ENCODE measurements around the gene SLC18A3. TPM values are rescaled to one million over a fixed set of nuclear protein-coding genes. Genes with fewer than 3 reads are reported as not detected.
A peak's percentile ranks its signal among the peaks of the same experiment; 100 is the strongest.

SLC18A3 gene
- total RNA-seq, 1 experiment from 2014 or later: 0.30 TPM

DNA sequence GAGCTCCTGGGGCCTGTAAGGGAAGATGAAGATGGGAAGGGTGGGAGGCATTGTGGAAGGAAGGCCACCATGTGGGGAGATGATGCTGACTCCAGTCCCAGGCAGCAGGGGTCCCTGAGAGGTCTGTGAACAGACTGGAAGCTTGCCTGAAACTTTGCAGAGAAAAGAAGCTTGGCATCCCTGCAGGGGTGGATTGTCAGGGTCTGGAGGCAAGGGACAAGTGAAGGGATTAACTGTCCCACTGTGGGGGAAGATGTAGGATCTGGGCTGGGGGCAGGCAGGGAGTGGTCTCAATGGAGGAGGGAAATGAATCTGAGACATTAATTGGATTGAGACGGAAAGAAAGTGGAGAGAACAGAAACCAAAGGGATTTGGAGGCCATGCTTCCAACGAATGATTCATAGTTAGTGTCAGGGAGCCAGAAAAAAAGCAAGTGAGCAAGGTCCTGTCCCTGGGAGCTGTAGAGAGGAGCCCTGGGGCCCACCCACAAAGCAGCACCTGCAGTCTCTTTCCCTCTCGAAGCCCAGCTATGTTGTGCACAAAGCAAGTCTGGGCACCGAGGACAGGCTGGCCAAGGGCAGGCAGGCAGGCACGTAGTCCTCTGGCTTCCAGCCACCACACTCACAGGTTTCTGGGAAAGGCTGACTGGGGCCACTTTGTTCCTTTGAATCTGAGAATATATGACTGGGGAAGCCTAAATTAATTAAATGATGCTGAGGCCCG lies 4.7 kb upstream of the SLC18A3 start:
- H3K9me3 ChIP-seq (ENCODE audit: low read depth, low read length, poor library complexity, severe bottlenecking): no peaks in the 10 kb centered on the region
- POLR2A ChIA-PET (ENCODE audit: low non-redundant PET): no interaction called here
- no peak for DNase-seq (ENCODE audit: low spot score)
- H3K27me3 ChIP-seq (replicated peaks; ENCODE audit: insufficient read depth, low read depth, low read length, poor library complexity): peaks cover 38% of the 10 kb centered on the region
- intact Hi-C loops (cut with micrococcal nuclease; ENCODE audit: unreplicated experiment): no loop called here
- H3K4me3 ChIP-seq (ENCODE audit: low read depth, low read length, poor library complexity, severe bottlenecking): no peak overlapping the region
- TF ChIP-seq, protein P1, sequence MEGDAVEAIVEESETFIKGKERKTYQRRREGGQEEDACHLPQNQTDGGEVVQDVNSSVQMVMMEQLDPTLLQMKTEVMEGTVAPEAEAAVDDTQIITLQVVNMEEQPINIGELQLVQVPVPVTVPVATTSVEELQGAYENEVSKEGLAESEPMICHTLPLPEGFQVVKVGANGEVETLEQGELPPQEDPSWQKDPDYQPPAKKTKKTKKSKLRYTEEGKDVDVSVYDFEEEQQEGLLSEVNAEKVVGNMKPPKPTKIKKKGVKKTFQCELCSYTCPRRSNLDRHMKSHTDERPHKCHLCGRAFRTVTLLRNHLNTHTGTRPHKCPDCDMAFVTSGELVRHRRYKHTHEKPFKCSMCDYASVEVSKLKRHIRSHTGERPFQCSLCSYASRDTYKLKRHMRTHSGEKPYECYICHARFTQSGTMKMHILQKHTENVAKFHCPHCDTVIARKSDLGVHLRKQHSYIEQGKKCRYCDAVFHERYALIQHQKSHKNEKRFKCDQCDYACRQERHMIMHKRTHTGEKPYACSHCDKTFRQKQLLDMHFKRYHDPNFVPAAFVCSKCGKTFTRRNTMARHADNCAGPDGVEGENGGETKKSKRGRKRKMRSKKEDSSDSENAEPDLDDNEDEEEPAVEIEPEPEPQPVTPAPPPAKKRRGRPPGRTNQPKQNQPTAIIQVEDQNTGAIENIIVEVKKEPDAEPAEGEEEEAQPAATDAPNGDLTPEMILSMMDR (conservative IDR thresholded peaks at IDR 0.05; ENCODE audit: low read depth, low read length): no peak
- TF ChIP-seq EZH2 (IDR thresholded peaks at IDR 0.05; ENCODE audit: borderline replicate concordance, low read depth, low read length, poor library complexity, severe bottlenecking): no peak
- CTCF ChIA-PET: no interaction called here
- H3K4me1 ChIP-seq (ENCODE audit: insufficient read depth, low read length, poor library complexity, severe bottlenecking): peaks cover 11% of the 10 kb centered on the region
- H3K36me3 ChIP-seq (ENCODE audit: insufficient read depth, low read length, poor library complexity, severe bottlenecking): no peaks in the 10 kb centered on the region
- no TSS peak for BruUV-seq (replicated peaks)
- no peak overlapping the region for H3K27ac ChIP-seq (ENCODE audit: low read depth, low read length, poor library complexity, severe bottlenecking)

DNA sequence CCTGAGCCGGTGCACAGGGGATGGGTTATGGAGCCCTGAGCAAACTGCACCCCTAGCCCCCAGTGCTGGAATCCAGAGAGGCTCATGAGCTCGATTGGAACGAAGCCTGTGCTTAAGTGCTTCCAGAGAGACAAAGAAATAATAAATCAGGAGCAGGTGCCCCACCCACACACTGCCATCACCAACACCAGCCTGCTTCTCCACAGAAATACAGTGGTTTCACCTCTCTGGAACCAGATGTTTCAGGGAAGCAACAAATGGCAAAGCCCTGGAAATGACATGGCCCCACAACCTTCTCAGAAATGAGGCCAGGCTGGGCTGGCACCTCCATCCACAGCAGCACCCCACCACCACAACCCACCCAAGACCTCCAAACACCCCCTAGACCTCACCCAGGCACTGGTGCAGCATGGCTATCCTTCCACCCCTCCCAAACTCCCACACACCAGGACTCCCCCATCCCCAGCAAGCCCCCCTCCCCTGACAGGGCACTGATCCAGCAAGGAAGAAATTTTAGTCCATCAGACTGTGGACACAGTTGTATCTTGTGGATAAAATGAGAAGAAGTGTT lies 4.1 kb upstream of the SLC18A3 start:
- peaks cover 11% of the 10 kb centered on the region for H3K4me1 ChIP-seq (ENCODE audit: insufficient read depth, low read length, poor library complexity, severe bottlenecking)
- CTCF ChIA-PET: no interaction called here
- peaks cover 45% of the 10 kb centered on the region for H3K27me3 ChIP-seq (replicated peaks; ENCODE audit: insufficient read depth, low read depth, low read length, poor library complexity)
- no peak overlapping the region for H3K27ac ChIP-seq (ENCODE audit: low read depth, low read length, poor library complexity, severe bottlenecking)
- no peak for DNase-seq (ENCODE audit: low spot score)
- POLR2A ChIA-PET (ENCODE audit: low non-redundant PET): no interaction called here
- no peaks in the 10 kb centered on the region for H3K9me3 ChIP-seq (ENCODE audit: low read depth, low read length, poor library complexity, severe bottlenecking)
- TF ChIP-seq EZH2 (IDR thresholded peaks at IDR 0.05; ENCODE audit: borderline replicate concordance, low read depth, low read length, poor library complexity, severe bottlenecking): no peak
- TF ChIP-seq, protein P1 (conservative IDR thresholded peaks at IDR 0.05; ENCODE audit: low read depth, low read length): no peak
- H3K4me3 ChIP-seq (ENCODE audit: low read depth, low read length, poor library complexity, severe bottlenecking): no peak overlapping the region
- intact Hi-C loops (cut with micrococcal nuclease; ENCODE audit: unreplicated experiment): loop anchor here (2.0 kb wide), 1 partner anchor 159 kb away; no protein-coding TSS in a partner anchor
- H3K36me3 ChIP-seq (ENCODE audit: insufficient read depth, low read length, poor library complexity, severe bottlenecking): no peaks in the 10 kb centered on the region
- BruUV-seq (replicated peaks): no TSS peak

DNA sequence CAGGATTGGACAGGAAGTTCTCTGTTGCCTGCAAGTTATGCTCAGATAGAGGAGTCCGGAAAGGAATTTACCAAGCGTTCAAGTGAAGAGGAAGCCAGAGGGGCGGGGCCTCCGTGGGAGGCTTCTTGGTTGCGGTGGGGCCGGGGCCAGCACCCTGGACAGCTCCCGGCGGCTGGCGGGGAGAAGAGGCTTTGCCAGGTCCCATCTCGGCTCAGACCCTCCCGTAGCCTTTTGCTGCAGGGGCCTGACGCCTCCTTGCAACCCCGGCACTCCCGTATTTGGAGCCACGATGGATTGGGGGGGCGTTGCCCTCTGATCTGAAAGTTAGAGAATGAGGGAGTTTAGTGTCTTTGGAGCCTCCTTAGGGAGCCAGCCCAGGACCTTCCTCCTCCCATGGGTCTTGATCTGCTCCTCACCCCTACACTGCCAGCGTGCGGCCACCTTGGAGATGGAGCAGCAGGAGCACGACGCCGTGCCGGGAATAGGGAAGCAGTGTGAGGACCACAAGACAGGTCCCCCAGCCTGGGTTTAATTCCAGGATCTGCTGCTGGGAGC lies 3.1 kb upstream of the SLC18A3 start:
- Histone ChIP-seq H3K4me1 (ENCODE audit: insufficient read depth, low read length, poor library complexity, severe bottlenecking) (peaks cover 11% of the 10 kb centered on the region), H3K27ac (ENCODE audit: low read depth, low read length, poor library complexity, severe bottlenecking) (no peak overlapping the region), H3K27me3 (replicated peaks; ENCODE audit: insufficient read depth, low read depth, low read length, poor library complexity) (peaks cover 55% of the 10 kb centered on the region), H3K4me3 (ENCODE audit: low read depth, low read length, poor library complexity, severe bottlenecking) (no peak overlapping the region), H3K36me3 (ENCODE audit: insufficient read depth, low read length, poor library complexity, severe bottlenecking) (no peaks in the 10 kb centered on the region), H3K9me3 (ENCODE audit: low read depth, low read length, poor library complexity, severe bottlenecking) (no peaks in the 10 kb centered on the region)
- ChIA-PET POLR2A (ENCODE audit: low non-redundant PET) (no interaction called here), CTCF (no interaction called here)
- TF ChIP-seq, protein P1 (conservative IDR thresholded peaks at IDR 0.05; ENCODE audit: low read depth, low read length): no peak
- no peak for TF ChIP-seq EZH2 (IDR thresholded peaks at IDR 0.05; ENCODE audit: borderline replicate concordance, low read depth, low read length, poor library complexity, severe bottlenecking)
- no TSS peak for BruUV-seq (replicated peaks)
- intact Hi-C loops (cut with micrococcal nuclease; ENCODE audit: unreplicated experiment): loop anchor here (2.0 kb wide), 1 partner anchor 158 kb away; no protein-coding TSS in a partner anchor
- DNase-seq (ENCODE audit: low spot score): peak; percentile 91

Measured in A673 (cell line).